IPS-15b (cell line): Measurements from ENCODE around the gene MYL4.
"Not testable (repeated sequence)": the region's sequence is repeated elsewhere in the genome, so short reads cannot be mapped to it uniquely, and the experiment has no call there.

Source experiments
- H3K27me3 ChIP-seq: one replicate; pipeline ENCODE4 v1.6.1; 2013; ENCODE audit warnings: low read length; ENCODE audit not compliant: control insufficient read depth, insufficient read depth
- H3K36me3 ChIP-seq: one replicate; pipeline ENCODE4 v1.6.1; 2013; ENCODE audit warnings: low read length; ENCODE audit not compliant: control insufficient read depth, insufficient read depth
- H3K4me1 ChIP-seq: one replicate; pipeline ENCODE4 v1.6.1; 2013; ENCODE audit warnings: mild to moderate bottlenecking, low read length; ENCODE audit not compliant: control insufficient read depth, insufficient read depth
- H3K4me3 ChIP-seq: one replicate; pipeline ENCODE4 v1.5.1; 2013; ENCODE audit warnings: low read depth, low read length
- H3K9ac ChIP-seq: one replicate; pipeline ENCODE4 v1.6.1; 2013; ENCODE audit warnings: low read depth, mild to moderate bottlenecking, low read length
- H3K9me3 ChIP-seq: one replicate; pipeline ENCODE4 v1.6.1; 2013; ENCODE audit warnings: mild to moderate bottlenecking, low read length; ENCODE audit not compliant: control insufficient read depth, insufficient read depth

The MYL4 gene

GRCh38 chr17:47179141-47179540, 30.0 kb upstream of the MYL4 start:
- Histone ChIP-seq H3K4me3 (no peak overlapping the region), H3K9me3 (no peaks in the 10 kb centered on the region), H3K36me3 (no peaks in the 10 kb centered on the region), H3K4me1 (peaks cover 21% of the 10 kb centered on the region), H3K9ac (no peak overlapping the region), H3K27me3 (no peaks in the 10 kb centered on the region)

GRCh38 chr17:47180337-47180736, 28.8 kb upstream of the MYL4 start:
- H3K9me3 ChIP-seq = no peaks in the 10 kb centered on the region
- H3K27me3 ChIP-seq = no peaks in the 10 kb centered on the region
- H3K4me3 ChIP-seq = no peak overlapping the region
- no peak overlapping the region for H3K9ac ChIP-seq
- no peaks in the 10 kb centered on the region for H3K36me3 ChIP-seq
- peaks cover 21% of the 10 kb centered on the region for H3K4me1 ChIP-seq

GRCh38 chr17:47180988-47181387, 28.2 kb upstream of the MYL4 start:
- not testable (repeated sequence) for H3K4me3 ChIP-seq, H3K9ac ChIP-seq, H3K9me3 ChIP-seq, H3K36me3 ChIP-seq, H3K27me3 ChIP-seq
- peaks cover 21% of the 10 kb centered on the region for H3K4me1 ChIP-seq

- no peak overlapping the region for H3K4me3 ChIP-seq
Observed at GRCh38 chr17:47184681-47185080, 24.5 kb upstream of the MYL4 start.

GRCh38 chr17:47188271-47188875, 20.8 kb upstream of the MYL4 start:
- Histone ChIP-seq H3K9ac (peak overlapping the region; percentile 85), H3K4me1 (peaks cover 3% of the 10 kb centered on the region), H3K36me3 (no peaks in the 10 kb centered on the region), H3K9me3 (no peaks in the 10 kb centered on the region), H3K27me3 (no peaks in the 10 kb centered on the region), H3K4me3 (peak overlapping the region; percentile 92)

More at GRCh38 chr17:47184681-47185080, 24.5 kb upstream of the MYL4 start:
- Histone ChIP-seq H3K9me3 (no peaks in the 10 kb centered on the region), H3K36me3 (no peaks in the 10 kb centered on the region), H3K27me3 (no peaks in the 10 kb centered on the region), H3K4me1 (peaks cover 15% of the 10 kb centered on the region), H3K9ac (no peak overlapping the region)

GRCh38 chr17:47188876-47189731, 20.0 kb upstream of the MYL4 start, which contains the start of gene CDC27:
Gene CDC27, minus strand, starts transcription at chr17:47189295. Its CDS starts 123 bp downstream, at chr17:47189172.
- Histone ChIP-seq H3K9me3 (no peaks in the 10 kb centered on the region), H3K9ac (peak within 1 kb of the TSS; percentile 85), H3K27me3 (no peaks in the 10 kb centered on the region), H3K36me3 (no peaks in the 10 kb centered on the region), H3K4me1 (peaks cover 3% of the 10 kb centered on the region), H3K4me3 (peak within 1 kb of the TSS; percentile 92)

GRCh38 chr17:47189732-47190237, 19.4 kb upstream of the MYL4 start:
- peaks cover 3% of the 10 kb centered on the region for H3K4me1 ChIP-seq
- H3K4me3 ChIP-seq = peak overlapping the region; percentile 68
- H3K9ac ChIP-seq = no peak overlapping the region
- H3K27me3 ChIP-seq = no peaks in the 10 kb centered on the region
- H3K9me3 ChIP-seq = no peaks in the 10 kb centered on the region
- no peaks in the 10 kb centered on the region for H3K36me3 ChIP-seq

- H3K4me3 ChIP-seq = no peak overlapping the region
- H3K27me3 ChIP-seq = no peaks in the 10 kb centered on the region
- H3K36me3 ChIP-seq = no peaks in the 10 kb centered on the region
- H3K9ac ChIP-seq = no peak overlapping the region
- no peaks in the 10 kb centered on the region for H3K9me3 ChIP-seq
- H3K4me1 ChIP-seq = peaks cover 3% of the 10 kb centered on the region
Observed at GRCh38 chr17:47190243-47190642, 18.9 kb upstream of the MYL4 start.

- Histone ChIP-seq H3K4me1 (peaks cover 3% of the 10 kb centered on the region), H3K9ac (no peak overlapping the region), H3K9me3 (no peaks in the 10 kb centered on the region), H3K27me3 (no peaks in the 10 kb centered on the region), H3K36me3 (no peaks in the 10 kb centered on the region), H3K4me3 (no peak overlapping the region)
Observed at GRCh38 chr17:47190770-47191169, 18.4 kb upstream of the MYL4 start.

- no peak overlapping the region for H3K9ac ChIP-seq
- no peaks in the 10 kb centered on the region for H3K9me3 ChIP-seq
- no peaks in the 10 kb centered on the region for H3K36me3 ChIP-seq
- no peak overlapping the region for H3K4me3 ChIP-seq
- no peaks in the 10 kb centered on the region for H3K27me3 ChIP-seq
- peaks cover 3% of the 10 kb centered on the region for H3K4me1 ChIP-seq
Observed at GRCh38 chr17:47192554-47192953, 16.6 kb upstream of the MYL4 start.

- Histone ChIP-seq H3K36me3 (no peaks in the 10 kb centered on the region), H3K9ac (no peak overlapping the region), H3K4me1 (no peaks in the 10 kb centered on the region), H3K27me3 (no peaks in the 10 kb centered on the region), H3K9me3 (no peaks in the 10 kb centered on the region), H3K4me3 (no peak overlapping the region)
Observed at GRCh38 chr17:47193931-47194511, 15.1 kb upstream of the MYL4 start.
